PC-9 (cell line): ENCODE measurements around the gene STYXL1.

Experiments used
- CTCF ChIP-seq: fragments of 200-600 bp; sonication (generic); conservative IDR thresholded peaks from 2 replicates; pipeline ENCODE4 v1.6.1; 2017; ENCODE audit warnings: mixed run types, antibody characterized with exemption, mild to moderate bottlenecking, moderate library complexity
- EZH2 ChIP-seq: fragments of 200-600 bp; sonication (generic); IDR thresholded peaks from 2 replicates; pipeline ENCODE4 v1.8.0; 2017; ENCODE audit warnings: antibody characterized with exemption, low read depth

DNA sequence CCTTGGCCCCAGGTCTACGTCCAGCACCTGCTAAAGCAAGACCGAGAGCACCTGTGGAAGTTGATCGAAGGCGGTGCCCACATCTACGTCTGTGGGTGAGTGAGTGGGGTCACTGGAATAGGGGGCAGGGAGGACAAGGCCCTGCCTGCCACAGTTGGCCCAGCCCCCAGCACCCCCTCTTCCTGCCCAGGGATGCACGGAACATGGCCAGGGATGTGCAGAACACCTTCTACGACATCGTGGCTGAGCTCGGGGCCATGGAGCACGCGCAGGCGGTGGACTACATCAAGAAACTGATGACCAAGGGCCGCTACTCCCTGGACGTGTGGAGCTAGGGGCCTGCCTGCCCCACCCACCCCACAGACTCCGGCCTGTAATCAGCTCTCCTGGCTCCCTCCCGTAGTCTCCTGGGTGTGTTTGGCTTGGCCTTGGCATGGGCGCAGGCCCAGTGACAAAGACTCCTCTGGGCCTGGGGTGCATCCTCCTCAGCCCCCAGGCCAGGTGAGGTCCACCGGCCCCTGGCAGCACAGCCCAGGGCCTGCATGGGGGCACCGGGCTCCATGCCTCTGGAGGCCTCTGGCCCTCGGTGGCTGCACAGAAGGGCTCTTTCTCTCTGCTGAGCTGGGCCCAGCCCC lies 61.5 kb downstream of the STYXL1 start:
- TF ChIP-seq CTCF (no peak), EZH2 (no peak)
